Colonic mucosa (tissue), 4 donors: ENCODE results near the gene MEIKIN. TPM values are rescaled to one million over a fixed set of nuclear protein-coding genes. Genes with fewer than 3 reads are reported as not detected.

Experiments
- DNase-seq: peaks from one replicate; pipeline ENCODE4 v3.0.0-alpha.2; 2020
- H3K27ac ChIP-seq: fragments of 200-600 bp; one replicate; pipeline ENCODE4 v1.8.0; 2021
- H3K27me3 ChIP-seq: fragments of 200-600 bp; one replicate; pipeline ENCODE4 v1.8.0; 2021
- H3K36me3 ChIP-seq: fragments of 200-600 bp; one replicate; pipeline ENCODE4 v1.8.0; 2021
- H3K4me1 ChIP-seq: fragments of 200-600 bp; one replicate; pipeline ENCODE4 v1.8.0; 2021; ENCODE audit warnings: mild to moderate bottlenecking
- H3K4me3 ChIP-seq: fragments of 200-600 bp; one replicate; pipeline ENCODE4 v1.8.0; 2021
- H3K9ac ChIP-seq, 2 donors: one replicate each; pipeline ENCODE4 v1.7.0; 2013; ENCODE audit warnings: control low read depth in 2 of 2, low read depth in 2 of 2, low read length in 2 of 2
- H3K9me3 ChIP-seq: fragments of 200-600 bp; one replicate; pipeline ENCODE4 v1.8.0; 2021
- intact Hi-C: fragments of 100-400 bp; cut with DNase I; formaldehyde crosslinking; loops from one replicate; pipeline ENCODE4 v1.14.1; 2022
- total RNA-seq, 2 donors: library from RNA; stranded (reverse); fragmentation: NEBNext Ultra II Directional in 1 of 2; extraction: Animal tissue kit (Norgen Biotek cat#: 25700) in 1 of 2; gene quantifications; one replicate each; pipeline ENCODE4 v1.2.1, GENCODE V29; 2021
- TF ChIP-seq, protein P1 (sequence below): fragments of 200-600 bp; IDR thresholded peaks from one replicate; pipeline ENCODE4 v1.8.0; 2022; ENCODE audit warnings: antibody characterized with exemption, mild to moderate bottlenecking
- donor health status: healthy.
- donor health status: DM: no; HTN: no; CAD: no.
- donor health status: DM: no; HTN: no; CAD: no.

Gene MEIKIN
- total RNA-seq, 2 donors from 2014 or later, result not detected

GRCh38 chr5:131794586-131794985 lies 150.9 kb downstream of the MEIKIN start:
- DNase-seq, result no peak
- no peak overlapping the region for H3K27ac ChIP-seq
- intact Hi-C loops, result loop anchor here (5.0 kb wide), 1 partner anchor 207 kb away; no protein-coding TSS in a partner anchor
- H3K4me1 ChIP-seq, result no peaks in the 10 kb centered on the region
- no peak overlapping the region for H3K9ac ChIP-seq
- TF ChIP-seq, protein P1, sequence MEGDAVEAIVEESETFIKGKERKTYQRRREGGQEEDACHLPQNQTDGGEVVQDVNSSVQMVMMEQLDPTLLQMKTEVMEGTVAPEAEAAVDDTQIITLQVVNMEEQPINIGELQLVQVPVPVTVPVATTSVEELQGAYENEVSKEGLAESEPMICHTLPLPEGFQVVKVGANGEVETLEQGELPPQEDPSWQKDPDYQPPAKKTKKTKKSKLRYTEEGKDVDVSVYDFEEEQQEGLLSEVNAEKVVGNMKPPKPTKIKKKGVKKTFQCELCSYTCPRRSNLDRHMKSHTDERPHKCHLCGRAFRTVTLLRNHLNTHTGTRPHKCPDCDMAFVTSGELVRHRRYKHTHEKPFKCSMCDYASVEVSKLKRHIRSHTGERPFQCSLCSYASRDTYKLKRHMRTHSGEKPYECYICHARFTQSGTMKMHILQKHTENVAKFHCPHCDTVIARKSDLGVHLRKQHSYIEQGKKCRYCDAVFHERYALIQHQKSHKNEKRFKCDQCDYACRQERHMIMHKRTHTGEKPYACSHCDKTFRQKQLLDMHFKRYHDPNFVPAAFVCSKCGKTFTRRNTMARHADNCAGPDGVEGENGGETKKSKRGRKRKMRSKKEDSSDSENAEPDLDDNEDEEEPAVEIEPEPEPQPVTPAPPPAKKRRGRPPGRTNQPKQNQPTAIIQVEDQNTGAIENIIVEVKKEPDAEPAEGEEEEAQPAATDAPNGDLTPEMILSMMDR, result no peak
- no peaks in the 10 kb centered on the region for H3K36me3 ChIP-seq
- no peaks in the 10 kb centered on the region for H3K27me3 ChIP-seq
- H3K9me3 ChIP-seq, result no peaks in the 10 kb centered on the region
- no peak overlapping the region for H3K4me3 ChIP-seq

- H3K36me3 ChIP-seq, result no peaks in the 10 kb centered on the region
- H3K9me3 ChIP-seq, result no peaks in the 10 kb centered on the region
- no peak overlapping the region for H3K27ac ChIP-seq
- no peaks in the 10 kb centered on the region for H3K4me1 ChIP-seq
- H3K27me3 ChIP-seq, result no peaks in the 10 kb centered on the region
- intact Hi-C loops, result loop anchor here (5.0 kb wide), 1 partner anchor 206 kb away; no protein-coding TSS in a partner anchor
- H3K9ac ChIP-seq, result no peak overlapping the region
- TF ChIP-seq, protein P1, result no peak
- no peak overlapping the region for H3K4me3 ChIP-seq
- DNase-seq, result no peak
Observed at GRCh38 chr5:131792896-131793295, 152.6 kb downstream of the MEIKIN start.

GRCh38 chr5:131791866-131792265 lies 153.6 kb downstream of the MEIKIN start:
- H3K27me3 ChIP-seq, result no peaks in the 10 kb centered on the region
- H3K9ac ChIP-seq, result no peak overlapping the region
- no peaks in the 10 kb centered on the region for H3K9me3 ChIP-seq
- H3K36me3 ChIP-seq, result no peaks in the 10 kb centered on the region
- H3K4me1 ChIP-seq, result no peaks in the 10 kb centered on the region
- no peak overlapping the region for H3K27ac ChIP-seq
- intact Hi-C loops, result loop anchor here (5.0 kb wide), 1 partner anchor 205 kb away; no protein-coding TSS in a partner anchor
- no peak overlapping the region for H3K4me3 ChIP-seq
- DNase-seq, result no peak
- TF ChIP-seq, protein P1, result no peak

DNA sequence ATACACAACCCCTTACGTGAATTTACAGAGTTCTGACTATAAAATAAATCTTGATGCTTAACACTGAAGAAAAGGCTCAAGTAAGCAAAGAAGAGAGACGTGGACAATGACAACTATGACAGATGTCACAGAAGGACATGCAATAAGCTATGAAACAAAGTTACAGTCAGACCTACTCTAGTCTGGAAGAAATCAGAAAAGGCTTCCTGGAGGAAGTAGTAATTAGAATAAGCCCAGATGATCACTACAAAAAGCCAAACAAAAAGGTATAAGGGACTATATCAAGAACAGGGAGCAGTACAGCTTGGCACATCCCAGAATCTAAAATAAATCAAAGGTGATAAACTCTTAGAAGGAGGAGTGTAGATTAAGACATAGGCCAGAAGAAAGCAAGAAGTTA lies 154.9 kb downstream of the MEIKIN start:
- DNase-seq, result no peak
- H3K4me1 ChIP-seq, result no peaks in the 10 kb centered on the region
- no peak overlapping the region for H3K9ac ChIP-seq
- H3K36me3 ChIP-seq, result no peaks in the 10 kb centered on the region
- no peak overlapping the region for H3K4me3 ChIP-seq
- H3K27ac ChIP-seq, result no peak overlapping the region
- no peaks in the 10 kb centered on the region for H3K27me3 ChIP-seq
- no peaks in the 10 kb centered on the region for H3K9me3 ChIP-seq
- TF ChIP-seq, protein P1, result no peak
- intact Hi-C loops, result loop anchor here (5.0 kb wide), 1 partner anchor 203 kb away; no protein-coding TSS in a partner anchor

DNA sequence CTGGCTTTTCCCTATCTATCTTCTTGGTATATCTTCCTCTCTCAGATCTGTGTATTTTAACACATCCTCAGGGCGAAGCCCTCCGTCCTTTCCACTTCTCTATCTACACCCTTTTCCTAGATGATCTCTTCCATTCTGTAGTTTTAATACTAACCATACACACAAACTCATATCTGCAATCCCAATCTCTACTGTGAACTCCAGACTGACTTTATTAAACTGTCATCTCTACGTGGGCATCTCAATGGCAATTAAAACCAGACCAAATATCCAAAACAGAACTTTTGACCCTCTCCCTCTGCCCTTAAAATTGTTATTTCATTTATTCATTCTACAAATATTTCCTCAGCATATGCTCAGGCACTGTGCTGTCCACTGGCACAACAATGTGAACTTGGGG lies 155.7 kb downstream of the MEIKIN start:
- no peaks in the 10 kb centered on the region for H3K4me1 ChIP-seq

More for the DNA sequence above, 155.7 kb downstream of the MEIKIN start:
- no peak overlapping the region for H3K27ac ChIP-seq
- TF ChIP-seq, protein P1, result no peak
- intact Hi-C loops, result loop anchor here (5.0 kb wide), 1 partner anchor 202 kb away; no protein-coding TSS in a partner anchor
- no peaks in the 10 kb centered on the region for H3K36me3 ChIP-seq
- no peaks in the 10 kb centered on the region for H3K27me3 ChIP-seq
- H3K4me3 ChIP-seq, result no peak overlapping the region
- no peak overlapping the region for H3K9ac ChIP-seq
- DNase-seq, result no peak
- H3K9me3 ChIP-seq, result no peaks in the 10 kb centered on the region
